RWPE2 (cell line): ENCODE results near the gene NFYC.

Experiments
- ATAC-seq: fragments of 200-7000 bp; cut with Tn5 transposase; 3 replicates; pipeline ENCODE4 v1.9.1; 2021; ENCODE audit warnings: low read depth
- DNase-seq: peaks from one replicate; pipeline ENCODE4 v3.0.0-alpha.2; 2020; ENCODE audit warnings: low spot score
- H3K27ac ChIP-seq: fragments of 450-650 bp; 2 replicates; pipeline ENCODE4 v1.5.1; 2017; ENCODE audit warnings: mild to moderate bottlenecking; ENCODE audit not compliant: poor library complexity, severe bottlenecking
- H3K27me3 ChIP-seq: fragments of 250-450 bp; sonication (Bioruptor Pico); 2 replicates; pipeline ENCODE4 v1.5.1; 2021; ENCODE audit warnings: mild to moderate bottlenecking, moderate library complexity; ENCODE audit not compliant: insufficient read depth, poor library complexity, severe bottlenecking
- H3K36me3 ChIP-seq: fragments of 250-450 bp; sonication (Bioruptor Pico); 2 replicates; pipeline ENCODE4 v1.5.1; 2020; ENCODE audit warnings: low read depth, mild to moderate bottlenecking, moderate library complexity
- H3K4me1 ChIP-seq: fragments of 250-450 bp; sonication (Bioruptor Pico); 2 replicates; pipeline ENCODE4 v1.5.1; 2021; ENCODE audit warnings: mild to moderate bottlenecking, moderate library complexity; ENCODE audit not compliant: insufficient read depth, poor library complexity, severe bottlenecking
- H3K4me3 ChIP-seq: fragments of 250-450 bp; sonication (Bioruptor Pico); 2 replicates; pipeline ENCODE4 v1.5.1; 2021; ENCODE audit warnings: mild to moderate bottlenecking, moderate library complexity; ENCODE audit not compliant: severe bottlenecking
- H3K9me3 ChIP-seq: fragments of 250-450 bp; sonication (Bioruptor Pico); 2 replicates; pipeline ENCODE4 v1.5.1; 2021; ENCODE audit warnings: mild to moderate bottlenecking, moderate library complexity; ENCODE audit not compliant: severe bottlenecking
- CTCF ChIP-seq: fragments of 450-650 bp; IDR thresholded peaks from one replicate; pipeline ENCODE4 v1.5.1; 2017; ENCODE audit warnings: mild to moderate bottlenecking, moderate library complexity; ENCODE audit not compliant: poor library complexity, severe bottlenecking

Gene NFYC

GRCh38 chr1:40788561-40789341, 97.2 kb downstream of the NFYC start:
- no peaks in the 10 kb centered on the region for H3K36me3 ChIP-seq
- H3K9me3 ChIP-seq, result no peaks in the 10 kb centered on the region
- H3K27me3 ChIP-seq, result peaks cover 3% of the 10 kb centered on the region
- no peak overlapping the region for H3K4me3 ChIP-seq
- ATAC-seq (no peak), DNase-seq (no peak)
- TF ChIP-seq CTCF, result no peak
- no peaks in the 10 kb centered on the region for H3K4me1 ChIP-seq
- H3K27ac ChIP-seq, result no peak overlapping the region

GRCh38 chr1:40789342-40789598, 97.8 kb downstream of the NFYC start:
- Histone ChIP-seq H3K4me1 (no peaks in the 10 kb centered on the region), H3K4me3 (no peak overlapping the region), H3K27ac (no peak overlapping the region), H3K27me3 (peaks cover 2% of the 10 kb centered on the region), H3K9me3 (no peaks in the 10 kb centered on the region), H3K36me3 (no peaks in the 10 kb centered on the region)
- ATAC-seq (no peak), DNase-seq (no peak)
- no peak for TF ChIP-seq CTCF

GRCh38 chr1:40789661-40790430, 98.3 kb downstream of the NFYC start:
- TF ChIP-seq CTCF, result no peak
- H3K4me1 ChIP-seq, result no peaks in the 10 kb centered on the region
- DNase-seq (no peak), ATAC-seq (no peak)
- no peak overlapping the region for H3K4me3 ChIP-seq
- H3K36me3 ChIP-seq, result no peaks in the 10 kb centered on the region
- H3K27ac ChIP-seq, result no peak overlapping the region
- no peaks in the 10 kb centered on the region for H3K9me3 ChIP-seq
- H3K27me3 ChIP-seq, result no peaks in the 10 kb centered on the region

GRCh38 chr1:40792036-40792435, 100.5 kb downstream of the NFYC start:
- H3K4me3 ChIP-seq, result no peak overlapping the region
- H3K9me3 ChIP-seq, result no peaks in the 10 kb centered on the region
- TF ChIP-seq CTCF, result no peak
- H3K36me3 ChIP-seq, result no peaks in the 10 kb centered on the region
- no peak overlapping the region for H3K27ac ChIP-seq
- no peak for DNase-seq
- H3K4me1 ChIP-seq, result no peaks in the 10 kb centered on the region
- ATAC-seq, result no peak
- no peaks in the 10 kb centered on the region for H3K27me3 ChIP-seq

- no peaks in the 10 kb centered on the region for H3K27me3 ChIP-seq
- H3K4me3 ChIP-seq, result no peak overlapping the region
- H3K27ac ChIP-seq, result no peak overlapping the region
- no peak for TF ChIP-seq CTCF
- DNase-seq (no peak), ATAC-seq (no peak)
- no peaks in the 10 kb centered on the region for H3K36me3 ChIP-seq
- no peaks in the 10 kb centered on the region for H3K4me1 ChIP-seq
- H3K9me3 ChIP-seq, result no peaks in the 10 kb centered on the region
These were observed 102.1 kb downstream of the NFYC start for GRCh38 chr1:40793617-40794016.
